Measurements from ENCODE around the gene JUP. TPM values are rescaled to one million over a fixed set of nuclear protein-coding genes. Genes with fewer than 3 reads are reported as not detected.

The JUP gene
- total and polyA plus RNA-seq, 2 of the 13 experiments (the other 11 are each of a cell fraction or from before 2014, with no cell fraction given) = 12.1 to 20.6 TPM

- TF ChIP-seq ZNF318 (CRISPR knock-in tag; IDR thresholded peaks at IDR 0.05) = no peak
- TF ChIP-seq, protein P1, sequence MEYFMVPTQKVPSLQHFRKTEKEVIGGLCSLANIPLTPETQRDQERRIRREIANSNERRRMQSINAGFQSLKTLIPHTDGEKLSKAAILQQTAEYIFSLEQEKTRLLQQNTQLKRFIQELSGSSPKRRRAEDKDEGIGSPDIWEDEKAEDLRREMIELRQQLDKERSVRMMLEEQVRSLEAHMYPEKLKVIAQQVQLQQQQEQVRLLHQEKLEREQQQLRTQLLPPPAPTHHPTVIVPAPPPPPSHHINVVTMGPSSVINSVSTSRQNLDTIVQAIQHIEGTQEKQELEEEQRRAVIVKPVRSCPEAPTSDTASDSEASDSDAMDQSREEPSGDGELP (IDR thresholded peaks at IDR 0.05; ENCODE audit: borderline replicate concordance, low read depth) = no peak
- TF ChIP-seq KLF13 (CRISPR knock-in tag; IDR thresholded peaks at IDR 0.05) = no peak
- TF ChIP-seq ZNF337 (CRISPR knock-in tag; IDR thresholded peaks at IDR 0.05; ENCODE audit: borderline replicate concordance, low read depth) = no peak
- TF ChIP-seq ZNF749 (CRISPR knock-in tag; IDR thresholded peaks at IDR 0.05; ENCODE audit: borderline replicate concordance) = no peak
- TF ChIP-seq NR2F6 (IDR thresholded peaks at IDR 0.05) = no peak
- TF ChIP-seq NR2F6 (CRISPR knock-in tag; IDR thresholded peaks at IDR 0.05) = 0 out of 2 replicates have a peak, but pooled peaks have one; percentile 24
- TF ChIP-seq HMG20A (CRISPR knock-in tag; IDR thresholded peaks at IDR 0.05; ENCODE audit: borderline replicate concordance) = 0 out of 2 replicates have a peak, but pooled peaks have one; percentile 13
- no peak for TF ChIP-seq FLYWCH1 (CRISPR knock-in tag; IDR thresholded peaks at IDR 0.05)
- no peak for TF ChIP-seq CREBL2 (CRISPR knock-in tag; IDR thresholded peaks at IDR 0.05; ENCODE audit: borderline replicate concordance)
- TF ChIP-seq, protein P2, sequence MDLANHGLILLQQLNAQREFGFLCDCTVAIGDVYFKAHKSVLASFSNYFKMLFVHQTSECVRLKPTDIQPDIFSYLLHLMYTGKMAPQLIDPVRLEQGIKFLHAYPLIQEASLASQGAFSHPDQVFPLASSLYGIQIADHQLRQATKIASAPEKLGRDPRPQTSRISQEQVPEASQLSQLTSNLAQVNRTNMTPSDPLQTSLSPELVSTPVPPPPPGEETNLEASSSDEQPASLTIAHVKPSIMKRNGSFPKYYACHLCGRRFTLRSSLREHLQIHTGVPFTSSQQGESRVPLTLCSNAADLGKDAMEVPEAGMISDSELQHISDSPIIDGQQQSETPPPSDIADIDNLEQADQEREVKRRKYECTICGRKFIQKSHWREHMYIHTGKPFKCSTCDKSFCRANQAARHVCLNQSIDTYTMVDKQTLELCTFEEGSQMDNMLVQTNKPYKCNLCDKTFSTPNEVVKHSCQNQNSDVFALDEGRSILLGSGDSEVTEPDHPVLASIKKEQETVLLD (CRISPR knock-in tag; IDR thresholded peaks at IDR 0.05; ENCODE audit: low read depth) = no peak
- no peak for TF ChIP-seq ZNF782 (CRISPR knock-in tag; IDR thresholded peaks at IDR 0.05; ENCODE audit: borderline replicate concordance)
- no peak for TF ChIP-seq ZNF614 (CRISPR knock-in tag; IDR thresholded peaks at IDR 0.05; ENCODE audit: borderline replicate concordance)
- TF ChIP-seq ZNF136 (CRISPR knock-in tag; IDR thresholded peaks at IDR 0.05; ENCODE audit: low read depth) = no peak
- no peak for TF ChIP-seq ZNF768 (CRISPR knock-in tag; IDR thresholded peaks at IDR 0.05)
- TF ChIP-seq ZNF430 (CRISPR knock-in tag; IDR thresholded peaks at IDR 0.05) = no peak
- TF ChIP-seq YEATS4 (CRISPR knock-in tag; IDR thresholded peaks at IDR 0.05; ENCODE audit: borderline replicate concordance) = no peak
- TF ChIP-seq ZNF530 (CRISPR knock-in tag; IDR thresholded peaks at IDR 0.05; ENCODE audit: low read depth) = no peak
- no peak for TF ChIP-seq PAX8 (CRISPR knock-in tag; IDR thresholded peaks at IDR 0.05; ENCODE audit: borderline replicate concordance)
- TF ChIP-seq TEAD2 (CRISPR knock-in tag; IDR thresholded peaks at IDR 0.05) = no peak
Measured at GRCh38 chr17:41793784-41794539, 7.5 kb upstream of the JUP start (continued).
